Left renal pelvis (tissue), 4 donors: ENCODE measurements around the gene GRID1. TPM values are rescaled to one million over a fixed set of nuclear protein-coding genes. Genes with fewer than 3 reads are reported as not detected.

Source experiments
- DNase-seq, 4 donors: peaks; one replicate each; pipeline ENCODE4 v3.0.0-alpha.2; 2013; ENCODE audit warnings: low read depth in 4 of 4, low spot score in 3 of 4
- polyA plus RNA-seq, 4 donors: library from polyadenylated mRNA; unstranded; fragments of 120-200 nt; gene quantifications; one replicate each; pipeline ENCODE4 v1.2.1, GENCODE V29; 2013; ENCODE audit not compliant: insufficient read length in 4 of 4

The GRID1 gene
- polyA plus RNA-seq, 4 donors, result 1.6 to 5.4 (median 1.9) TPM

GRCh38 chr10:86282664-86283465 is 83.7 kb downstream of the GRID1 start:
- DNase-seq, result no peak

- DNase-seq, result no peak
Measured at GRCh38 chr10:86281396-86281795, 85.2 kb downstream of the GRID1 start.

- DNase-seq, result no peak
Measured at GRCh38 chr10:86269332-86269731, 97.3 kb downstream of the GRID1 start.

GRCh38 chr10:86267286-86268195 is 99.1 kb downstream of the GRID1 start:
- DNase-seq, result no peak

- DNase-seq, result no peak
Measured at GRCh38 chr10:86266446-86267242, 100.0 kb downstream of the GRID1 start.

- no peak for DNase-seq
Measured at GRCh38 chr10:86265895-86266259, 100.7 kb downstream of the GRID1 start.

GRCh38 chr10:86265236-86265894 is 101.2 kb downstream of the GRID1 start:
- no peak for DNase-seq

- DNase-seq, result no peak
Measured at GRCh38 chr10:86264481-86265231, 101.9 kb downstream of the GRID1 start.

- no peak for DNase-seq
Measured at GRCh38 chr10:86263907-86264306, 102.7 kb downstream of the GRID1 start.

GRCh38 chr10:86263209-86263608 is 103.4 kb downstream of the GRID1 start:
- no peak for DNase-seq

GRCh38 chr10:86262688-86263181 is 103.9 kb downstream of the GRID1 start:
- DNase-seq, result no peak

- DNase-seq, result no peak
Measured at GRCh38 chr10:86261941-86262687, 104.5 kb downstream of the GRID1 start.

GRCh38 chr10:86261470-86261869 is 105.1 kb downstream of the GRID1 start:
- no peak for DNase-seq

GRCh38 chr10:86260564-86260963 is 106.0 kb downstream of the GRID1 start:
- DNase-seq, result no peak

GRCh38 chr10:86259901-86260562 is 106.6 kb downstream of the GRID1 start:
- DNase-seq, result no peak

GRCh38 chr10:86258941-86259340 is 107.7 kb downstream of the GRID1 start:
- DNase-seq, result no peak

- no peak for DNase-seq
Measured at GRCh38 chr10:86258499-86258898, 108.1 kb downstream of the GRID1 start.

- DNase-seq, result no peak
Measured at GRCh38 chr10:86257683-86258082, 108.9 kb downstream of the GRID1 start.
